Nephron (organoid): ENCODE data around the gene CCL4.
"Not testable (repeated sequence)": the region's sequence is repeated elsewhere in the genome, so short reads cannot be mapped to it uniquely, and the experiment has no call there.

Source experiments
- H3K27ac Mint-ChIP-seq, 3 experiments: 2 replicates each; pipeline ENCODE4 v1.8.0; 2020; ENCODE audit warnings: mixed read lengths in 3 of 3, mild to moderate bottlenecking in 2 of 3, moderate library complexity in 1 of 3
- H3K27me3 Mint-ChIP-seq: 2 replicates; pipeline ENCODE4 v1.8.0; 2021; ENCODE audit warnings: low read depth, mild to moderate bottlenecking, moderate library complexity, mixed read lengths
- H3K36me3 Mint-ChIP-seq: 2 replicates; pipeline ENCODE4 v1.8.0; 2020; ENCODE audit warnings: low read depth, mixed read lengths
- H3K4me1 Mint-ChIP-seq: 2 replicates; pipeline ENCODE4 v1.8.0; 2020; ENCODE audit warnings: mixed read lengths
- H3K4me3 Mint-ChIP-seq, 3 experiments: 2 replicates each; pipeline ENCODE4 v1.8.0; 2020; ENCODE audit warnings: mild to moderate bottlenecking in 3 of 3, mixed read lengths in 3 of 3, moderate library complexity in 2 of 3
- H3K9me3 Mint-ChIP-seq: 2 replicates; pipeline ENCODE4 v1.8.0; 2020; ENCODE audit warnings: mixed read lengths
- CTCF ChIP-seq, 3 experiments: fragments of 200-600 bp; sonication (generic); IDR thresholded peaks; one replicate each; pipeline ENCODE4 v1.5.0; 2021; ENCODE audit warnings: antibody characterized with exemption in 3 of 3; ENCODE audit not compliant: unreplicated experiment in 3 of 3

Gene CCL4

GRCh38 chr17:36092230-36092629 lies 11.4 kb upstream of the CCL4 start:
- Mint-ChIP-seq H3K27me3 (peaks cover 11% of the 10 kb centered on the region), H3K9me3 (no peaks in the 10 kb centered on the region), H3K36me3 (no peaks in the 10 kb centered on the region), H3K27ac (no peak overlapping the region), H3K4me3 (no peak overlapping the region), H3K4me1 (no peaks in the 10 kb centered on the region)
- no peak for TF ChIP-seq CTCF (IDR thresholded peaks at IDR 0.05; ENCODE audit: unreplicated experiment in 3 of 3)

GRCh38 chr17:36092715-36093114 lies 10.9 kb upstream of the CCL4 start:
- not testable (repeated sequence) for H3K9me3 Mint-ChIP-seq, H3K27ac Mint-ChIP-seq, H3K4me1 Mint-ChIP-seq, H3K4me3 Mint-ChIP-seq, H3K36me3 Mint-ChIP-seq
- peaks cover 11% of the 10 kb centered on the region for H3K27me3 Mint-ChIP-seq

- H3K4me3 Mint-ChIP-seq, result no peak overlapping the region
- no peaks in the 10 kb centered on the region for H3K9me3 Mint-ChIP-seq
- H3K36me3 Mint-ChIP-seq, result no peaks in the 10 kb centered on the region
- H3K27ac Mint-ChIP-seq, result no peak overlapping the region
- peaks cover 11% of the 10 kb centered on the region for H3K27me3 Mint-ChIP-seq
- H3K4me1 Mint-ChIP-seq, result no peaks in the 10 kb centered on the region
- TF ChIP-seq CTCF (IDR thresholded peaks at IDR 0.05; ENCODE audit: unreplicated experiment in 3 of 3), result no peak
Observed at GRCh38 chr17:36094232-36094631, 9.4 kb upstream of the CCL4 start.

GRCh38 chr17:36094746-36095145 lies 8.9 kb upstream of the CCL4 start:
- no peak overlapping the region for H3K27ac Mint-ChIP-seq
- TF ChIP-seq CTCF (IDR thresholded peaks at IDR 0.05; ENCODE audit: unreplicated experiment in 3 of 3), result no peak
- H3K9me3 Mint-ChIP-seq, result no peaks in the 10 kb centered on the region
- H3K36me3 Mint-ChIP-seq, result no peaks in the 10 kb centered on the region
- H3K4me1 Mint-ChIP-seq, result no peaks in the 10 kb centered on the region
- H3K4me3 Mint-ChIP-seq, result no peak overlapping the region
- H3K27me3 Mint-ChIP-seq, result peaks cover 8% of the 10 kb centered on the region

GRCh38 chr17:36095992-36096391 lies 7.6 kb upstream of the CCL4 start:
- Mint-ChIP-seq H3K4me3 (no peak overlapping the region), H3K4me1 (no peaks in the 10 kb centered on the region), H3K27ac (no peak overlapping the region), H3K9me3 (no peaks in the 10 kb centered on the region), H3K36me3 (no peaks in the 10 kb centered on the region), H3K27me3 (peaks cover 12% of the 10 kb centered on the region)
- no peak for TF ChIP-seq CTCF (IDR thresholded peaks at IDR 0.05; ENCODE audit: unreplicated experiment in 3 of 3)

GRCh38 chr17:36099004-36099403 lies 4.6 kb upstream of the CCL4 start:
- H3K36me3 Mint-ChIP-seq, H3K9me3 Mint-ChIP-seq, H3K4me1 Mint-ChIP-seq, H3K27ac Mint-ChIP-seq, H3K4me3 Mint-ChIP-seq: not testable (repeated sequence)
- H3K27me3 Mint-ChIP-seq, result peaks cover 11% of the 10 kb centered on the region

GRCh38 chr17:36104246-36104645 lies 619 bp downstream of the CCL4 start:
- not testable (repeated sequence) for H3K9me3 Mint-ChIP-seq

GRCh38 chr17:36104701-36105181 lies 1.1 kb downstream of the CCL4 start:
- H3K36me3 Mint-ChIP-seq, result no peaks in the 10 kb centered on the region
- TF ChIP-seq CTCF (IDR thresholded peaks at IDR 0.05; ENCODE audit: unreplicated experiment in 3 of 3), result no peak
- no peak overlapping the region for H3K27ac Mint-ChIP-seq
- no peaks in the 10 kb centered on the region for H3K9me3 Mint-ChIP-seq
- H3K27me3 Mint-ChIP-seq, result peaks cover 14% of the 10 kb centered on the region
- no peaks in the 10 kb centered on the region for H3K4me1 Mint-ChIP-seq
- H3K4me3 Mint-ChIP-seq, result no peak overlapping the region

More at GRCh38 chr17:36104246-36104645, 619 bp downstream of the CCL4 start:
- not testable (repeated sequence) for H3K4me1 Mint-ChIP-seq, H3K36me3 Mint-ChIP-seq, H3K27ac Mint-ChIP-seq, H3K4me3 Mint-ChIP-seq
- peaks cover 14% of the 10 kb centered on the region for H3K27me3 Mint-ChIP-seq
